ENCODE results near the gene SPAG16.

- TF ChIP-seq, protein P1, sequence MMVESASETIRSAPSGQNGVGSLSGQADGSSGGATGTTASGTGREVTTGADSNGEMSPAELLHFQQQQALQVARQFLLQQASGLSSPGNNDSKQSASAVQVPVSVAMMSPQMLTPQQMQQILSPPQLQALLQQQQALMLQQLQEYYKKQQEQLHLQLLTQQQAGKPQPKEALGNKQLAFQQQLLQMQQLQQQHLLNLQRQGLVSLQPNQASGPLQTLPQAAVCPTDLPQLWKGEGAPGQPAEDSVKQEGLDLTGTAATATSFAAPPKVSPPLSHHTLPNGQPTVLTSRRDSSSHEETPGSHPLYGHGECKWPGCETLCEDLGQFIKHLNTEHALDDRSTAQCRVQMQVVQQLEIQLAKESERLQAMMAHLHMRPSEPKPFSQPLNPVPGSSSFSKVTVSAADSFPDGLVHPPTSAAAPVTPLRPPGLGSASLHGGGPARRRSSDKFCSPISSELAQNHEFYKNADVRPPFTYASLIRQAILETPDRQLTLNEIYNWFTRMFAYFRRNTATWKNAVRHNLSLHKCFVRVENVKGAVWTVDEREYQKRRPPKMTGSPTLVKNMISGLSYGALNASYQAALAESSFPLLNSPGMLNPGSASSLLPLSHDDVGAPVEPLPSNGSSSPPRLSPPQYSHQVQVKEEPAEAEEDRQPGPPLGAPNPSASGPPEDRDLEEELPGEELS (CRISPR knock-in tag; IDR thresholded peaks at IDR 0.05), result no peak
- TF ChIP-seq ZSCAN18 (CRISPR knock-in tag; IDR thresholded peaks at IDR 0.05), result no peak
- TF ChIP-seq, protein P2, sequence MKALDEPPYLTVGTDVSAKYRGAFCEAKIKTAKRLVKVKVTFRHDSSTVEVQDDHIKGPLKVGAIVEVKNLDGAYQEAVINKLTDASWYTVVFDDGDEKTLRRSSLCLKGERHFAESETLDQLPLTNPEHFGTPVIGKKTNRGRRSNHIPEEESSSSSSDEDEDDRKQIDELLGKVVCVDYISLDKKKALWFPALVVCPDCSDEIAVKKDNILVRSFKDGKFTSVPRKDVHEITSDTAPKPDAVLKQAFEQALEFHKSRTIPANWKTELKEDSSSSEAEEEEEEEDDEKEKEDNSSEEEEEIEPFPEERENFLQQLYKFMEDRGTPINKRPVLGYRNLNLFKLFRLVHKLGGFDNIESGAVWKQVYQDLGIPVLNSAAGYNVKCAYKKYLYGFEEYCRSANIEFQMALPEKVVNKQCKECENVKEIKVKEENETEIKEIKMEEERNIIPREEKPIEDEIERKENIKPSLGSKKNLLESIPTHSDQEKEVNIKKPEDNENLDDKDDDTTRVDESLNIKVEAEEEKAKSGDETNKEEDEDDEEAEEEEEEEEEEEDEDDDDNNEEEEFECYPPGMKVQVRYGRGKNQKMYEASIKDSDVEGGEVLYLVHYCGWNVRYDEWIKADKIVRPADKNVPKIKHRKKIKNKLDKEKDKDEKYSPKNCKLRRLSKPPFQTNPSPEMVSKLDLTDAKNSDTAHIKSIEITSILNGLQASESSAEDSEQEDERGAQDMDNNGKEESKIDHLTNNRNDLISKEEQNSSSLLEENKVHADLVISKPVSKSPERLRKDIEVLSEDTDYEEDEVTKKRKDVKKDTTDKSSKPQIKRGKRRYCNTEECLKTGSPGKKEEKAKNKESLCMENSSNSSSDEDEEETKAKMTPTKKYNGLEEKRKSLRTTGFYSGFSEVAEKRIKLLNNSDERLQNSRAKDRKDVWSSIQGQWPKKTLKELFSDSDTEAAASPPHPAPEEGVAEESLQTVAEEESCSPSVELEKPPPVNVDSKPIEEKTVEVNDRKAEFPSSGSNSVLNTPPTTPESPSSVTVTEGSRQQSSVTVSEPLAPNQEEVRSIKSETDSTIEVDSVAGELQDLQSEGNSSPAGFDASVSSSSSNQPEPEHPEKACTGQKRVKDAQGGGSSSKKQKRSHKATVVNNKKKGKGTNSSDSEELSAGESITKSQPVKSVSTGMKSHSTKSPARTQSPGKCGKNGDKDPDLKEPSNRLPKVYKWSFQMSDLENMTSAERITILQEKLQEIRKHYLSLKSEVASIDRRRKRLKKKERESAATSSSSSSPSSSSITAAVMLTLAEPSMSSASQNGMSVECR (CRISPR knock-in tag; IDR thresholded peaks at IDR 0.05; ENCODE audit: borderline replicate concordance), result no peak
- no peak for TF ChIP-seq CTCF (IDR thresholded peaks at IDR 0.05)
- no peak for TF ChIP-seq NR2C2 (CRISPR knock-in tag; IDR thresholded peaks at IDR 0.05)
- no peak for TF ChIP-seq KAT7 (CRISPR knock-in tag; IDR thresholded peaks at IDR 0.05; ENCODE audit: borderline replicate concordance)
These were observed 908.4 kb downstream of the SPAG16 start for GRCh38 chr2:214192711-214193110.
